ENCODE results near the gene CD248. TPM values are rescaled to one million over a fixed set of nuclear protein-coding genes. Genes with fewer than 3 reads are reported as not detected.

CD248 gene
- total RNA-seq, 1 donor from 2014 or later: 10.0 TPM

- H3K27me3 ChIP-seq: no peaks in the 10 kb centered on the region
- H3K36me3 ChIP-seq: peaks cover 35% of the 10 kb centered on the region
- no peak for TF ChIP-seq CTCF (IDR thresholded peaks at IDR 0.05)
- intact Hi-C loops (cut with DNase I): no loop called here
- peaks cover 34% of the 10 kb centered on the region for H3K4me1 ChIP-seq
- H3K27ac ChIP-seq: no peak overlapping the region
- peak; percentile 39 for DNase-seq
- H3K9me3 ChIP-seq: no peaks in the 10 kb centered on the region
- ATAC-seq: no peak
- no peak overlapping the region for H3K4me3 ChIP-seq
Observed at GRCh38 chr11:66339162-66339675, 22.4 kb upstream of the CD248 start.

GRCh38 chr11:66338276-66339161 is 21.7 kb upstream of the CD248 start:
- H3K27ac ChIP-seq: no peak overlapping the region
- peaks cover 38% of the 10 kb centered on the region for H3K36me3 ChIP-seq
- ATAC-seq (no peak), DNase-seq (peak; percentile 42)
- H3K4me1 ChIP-seq: peaks cover 27% of the 10 kb centered on the region
- intact Hi-C loops (cut with DNase I): no loop called here
- no peak overlapping the region for H3K4me3 ChIP-seq
- no peak for TF ChIP-seq CTCF (IDR thresholded peaks at IDR 0.05)
- no peaks in the 10 kb centered on the region for H3K27me3 ChIP-seq
- H3K9me3 ChIP-seq: no peaks in the 10 kb centered on the region

GRCh38 chr11:66337103-66337899 is 20.5 kb upstream of the CD248 start:
- Histone ChIP-seq H3K36me3 (peaks cover 46% of the 10 kb centered on the region), H3K9me3 (no peaks in the 10 kb centered on the region), H3K27ac (peak overlapping the region; percentile 75), H3K4me3 (no peak overlapping the region), H3K4me1 (peaks cover 25% of the 10 kb centered on the region), H3K27me3 (no peaks in the 10 kb centered on the region)
- DNase-seq (peak; percentile 63), ATAC-seq (no peak)
- intact Hi-C loops (cut with DNase I): no loop called here
- TF ChIP-seq CTCF (IDR thresholded peaks at IDR 0.05): no peak

GRCh38 chr11:66336234-66337102 is 19.6 kb upstream of the CD248 start, which contains the start of gene RIN1:
RIN1 (minus strand) TSS chr11:66336434; CDS start chr11:66336402, 32 bp downstream.
- ATAC-seq: peak; percentile 70
- H3K4me3 ChIP-seq: peak within 1 kb of the TSS; percentile 73
- no peaks in the 10 kb centered on the region for H3K27me3 ChIP-seq
- peaks cover 25% of the 10 kb centered on the region for H3K4me1 ChIP-seq
- TF ChIP-seq CTCF (IDR thresholded peaks at IDR 0.05): peak; percentile 36
- intact Hi-C loops (cut with DNase I): no loop called here
- H3K9me3 ChIP-seq: no peaks in the 10 kb centered on the region
- DNase-seq: peak; percentile 78
- peak within 1 kb of the TSS; percentile 75 for H3K27ac ChIP-seq
- H3K36me3 ChIP-seq: peaks cover 44% of the 10 kb centered on the region
